ENCODE data around the gene HPCA.

HPCA gene

GRCh38 chr1:32891630-32892029 lies 5.3 kb downstream of the HPCA start (continued):
- TF ChIP-seq CSRNP3 (CRISPR knock-in tag; IDR thresholded peaks at IDR 0.05) = no peak

GRCh38 chr1:32892368-32893197 lies 6.3 kb downstream of the HPCA start:
- no peak for TF ChIP-seq CREB5 (CRISPR knock-in tag; IDR thresholded peaks at IDR 0.05; ENCODE audit: low read depth)
- TF ChIP-seq CSRNP3 (CRISPR knock-in tag; IDR thresholded peaks at IDR 0.05) = no peak
- no peak for TF ChIP-seq ESRRG (CRISPR knock-in tag; IDR thresholded peaks at IDR 0.05)
- TF ChIP-seq PATZ1 (CRISPR knock-in tag; IDR thresholded peaks at IDR 0.05; ENCODE audit: borderline replicate concordance) = no peak
- peak; percentile 67 for ATAC-seq

- peak; percentile 37 for ATAC-seq
- no peak for TF ChIP-seq CSRNP3 (CRISPR knock-in tag; IDR thresholded peaks at IDR 0.05)
- no peak for TF ChIP-seq CREB5 (CRISPR knock-in tag; IDR thresholded peaks at IDR 0.05; ENCODE audit: low read depth)
- no peak for TF ChIP-seq POU6F1 (CRISPR knock-in tag; IDR thresholded peaks at IDR 0.05; ENCODE audit: borderline replicate concordance, low read depth)
- no peak for TF ChIP-seq TOX (CRISPR knock-in tag; IDR thresholded peaks at IDR 0.05; ENCODE audit: borderline replicate concordance)
- TF ChIP-seq ZNF565 (CRISPR knock-in tag; conservative IDR thresholded peaks at IDR 0.05; ENCODE audit: low read depth) = no peak
- no peak for TF ChIP-seq CSDC2 (CRISPR knock-in tag; IDR thresholded peaks at IDR 0.05)
- TF ChIP-seq ZFP3 (CRISPR knock-in tag; IDR thresholded peaks at IDR 0.05) = no peak
- TF ChIP-seq BACH2 (CRISPR knock-in tag; IDR thresholded peaks at IDR 0.05; ENCODE audit: borderline replicate concordance) = no peak
Observed at GRCh38 chr1:32893198-32894018, 7.1 kb downstream of the HPCA start.

- no peak for ATAC-seq
- TF ChIP-seq TOX (CRISPR knock-in tag; IDR thresholded peaks at IDR 0.05; ENCODE audit: borderline replicate concordance) (no peak), TSHZ2 (CRISPR knock-in tag; IDR thresholded peaks at IDR 0.05) (no peak), ZNF565 (CRISPR knock-in tag; conservative IDR thresholded peaks at IDR 0.05; ENCODE audit: low read depth) (no peak), ZFP3 (CRISPR knock-in tag; IDR thresholded peaks at IDR 0.05) (no peak), ZFP30 (CRISPR knock-in tag; IDR thresholded peaks at IDR 0.05) (no peak), RARB (CRISPR knock-in tag; IDR thresholded peaks at IDR 0.05) (no peak), BACH2 (CRISPR knock-in tag; IDR thresholded peaks at IDR 0.05; ENCODE audit: borderline replicate concordance) (no peak), POU6F1 (CRISPR knock-in tag; IDR thresholded peaks at IDR 0.05; ENCODE audit: borderline replicate concordance, low read depth) (no peak), PPARA (CRISPR knock-in tag; IDR thresholded peaks at IDR 0.05; ENCODE audit: borderline replicate concordance) (no peak), GLIS3 (CRISPR knock-in tag; IDR thresholded peaks at IDR 0.05) (no peak)
Observed at GRCh38 chr1:32894019-32894600, 7.8 kb downstream of the HPCA start.
